Liver (tissue), 9 donors: Measurements from ENCODE around the gene SOX2. TPM values are rescaled to one million over a fixed set of nuclear protein-coding genes. Genes with fewer than 3 reads are reported as not detected.

Source experiments
- DNase-seq: peaks from one replicate; pipeline ENCODE4 v3.0.0-alpha.2; 2017; ENCODE audit warnings: low spot score
- H3K27ac ChIP-seq, 2 donors: one replicate each; pipeline ENCODE4 v1.7.0; 2013; ENCODE audit warnings: inconsistent platforms in 2 of 2, low read length in 2 of 2, control low read depth in 1 of 2, low read depth in 1 of 2, mild to moderate bottlenecking in 1 of 2
- H3K27me3 ChIP-seq, 4 donors: one replicate each; pipeline versions ENCODE4 v1.6.1 to v1.7.0; 2013; ENCODE audit warnings: low read length in 3 of 4, inconsistent platforms in 1 of 4, mild to moderate bottlenecking in 1 of 4, moderate library complexity in 1 of 4; ENCODE audit not compliant: control insufficient read depth in 4 of 4, insufficient read depth in 4 of 4
- H3K36me3 ChIP-seq, 4 donors: one replicate each; pipeline versions ENCODE4 v1.6.1 to v1.7.0; 2013; ENCODE audit warnings: low read length in 3 of 4, mild to moderate bottlenecking in 3 of 4, low read depth in 1 of 4, moderate library complexity in 1 of 4; ENCODE audit not compliant: control insufficient read depth in 4 of 4, insufficient read depth in 3 of 4
- H3K4me1 ChIP-seq, 4 donors: one replicate each; pipeline versions ENCODE4 v1.6.1 to v1.7.0; 2013; ENCODE audit warnings: low read length in 3 of 4, mild to moderate bottlenecking in 3 of 4, moderate library complexity in 1 of 4; ENCODE audit not compliant: control insufficient read depth in 4 of 4, insufficient read depth in 4 of 4
- H3K4me3 ChIP-seq, 3 donors: one replicate each; pipeline versions ENCODE4 v1.6.1 to v1.7.0; 2013; ENCODE audit warnings: low read length in 3 of 3, control low read depth in 1 of 3, low read depth in 1 of 3, mild to moderate bottlenecking in 1 of 3
- H3K9ac ChIP-seq, 2 donors: one replicate each; pipeline ENCODE4 v1.7.0; 2013; ENCODE audit warnings: low read length in 2 of 2, mild to moderate bottlenecking in 2 of 2, moderate library complexity in 2 of 2, control low read depth in 1 of 2, low read depth in 1 of 2
- H3K9me3 ChIP-seq, 4 donors: one replicate each; pipeline versions ENCODE4 v1.6.1 to v1.7.0; 2013; ENCODE audit warnings: low read length in 3 of 4; ENCODE audit not compliant: control insufficient read depth in 4 of 4
- EGR1 ChIP-seq, 2 donors: IDR thresholded peaks; 2 replicates each; pipeline ENCODE4 v1.6.1; 2016 to 2018; ENCODE audit warnings: antibody characterized with exemption in 2 of 2, low read depth in 2 of 2
- FOXA1 ChIP-seq: IDR thresholded peaks from 2 replicates; pipeline ENCODE4 v1.6.1; 2016; ENCODE audit warnings: antibody characterized with exemption
- FOXA2 ChIP-seq: IDR thresholded peaks from 2 replicates; pipeline ENCODE4 v1.6.1; 2016; ENCODE audit warnings: antibody characterized with exemption
- HNF4A ChIP-seq, 2 donors: conservative IDR thresholded peaks; 2 replicates each; pipeline ENCODE4 v1.6.1; 2016; ENCODE audit warnings: antibody characterized with exemption in 2 of 2, mild to moderate bottlenecking in 2 of 2
- NR2F2 ChIP-seq: IDR thresholded peaks from 2 replicates; pipeline ENCODE4 v1.6.1; 2016; ENCODE audit warnings: antibody characterized with exemption
- SP1 ChIP-seq: IDR thresholded peaks from 2 replicates; pipeline ENCODE4 v1.6.1; 2018; ENCODE audit warnings: antibody characterized with exemption, mild to moderate bottlenecking
- TAF1 ChIP-seq: conservative IDR thresholded peaks from 2 replicates; pipeline ENCODE4 v1.6.1; 2016; ENCODE audit warnings: antibody characterized with exemption, mild to moderate bottlenecking
- YY1 ChIP-seq: IDR thresholded peaks from 2 replicates; pipeline ENCODE4 v1.6.1; 2016; ENCODE audit warnings: antibody characterized with exemption, mild to moderate bottlenecking
- WGBS: extraction: QIAGEN DNeasy Blood & Tissue Kit; methylation state at CpG from one replicate; pipeline ENCODE4 v1.1.7; 2013; 5-methylcytosine and 5-hydroxymethylcytosine counted together
- polyA plus RNA-seq, 2 donors: library from polyadenylated mRNA; stranded (reverse) in 1 of 2; unstranded in 1 of 2; fragments of 200-250 nt in 1 of 2; fragments of >200 nt in 1 of 2; fragmentation: Nextera tagmentation in 1 of 2; extraction: Ambion mirVana in 1 of 2; gene quantifications; one replicate each; pipeline versions ENCODE4 v1.2.1 to v1.2.3, GENCODE V29; 2013 to 2015
- total RNA-seq, 2 donors: library from RNA; depleted of rRNA; stranded (reverse); fragments of >200 nt; gene quantifications; one replicate each; pipeline ENCODE4 v1.2.3, GENCODE V29; 2014
- TF ChIP-seq, protein P1 (sequence below): IDR thresholded peaks from 2 replicates; pipeline ENCODE4 v1.6.1; 2016; ENCODE audit warnings: antibody characterized with exemption
- TF ChIP-seq, protein P2 (sequence below): IDR thresholded peaks from 2 replicates; pipeline ENCODE4 v1.6.1; 2016; ENCODE audit warnings: antibody characterized with exemption, mild to moderate bottlenecking
- TF ChIP-seq, protein P3 (sequence below): IDR thresholded peaks from 2 replicates; pipeline ENCODE4 v1.6.1; 2016; ENCODE audit warnings: antibody characterized with exemption
- TF ChIP-seq, protein P4 (sequence below): IDR thresholded peaks from 2 replicates; pipeline ENCODE4 v1.6.1; 2016; ENCODE audit warnings: antibody characterized with exemption
- donor health status: healthy.
- donor health status: healthy.
- donor health status: healthy.
- donor health status: healthy.
- donor health status: healthy.

Gene SOX2
- total and polyA plus RNA-seq, 4 donors: 0.02 TPM; not detected in 3

DNA sequence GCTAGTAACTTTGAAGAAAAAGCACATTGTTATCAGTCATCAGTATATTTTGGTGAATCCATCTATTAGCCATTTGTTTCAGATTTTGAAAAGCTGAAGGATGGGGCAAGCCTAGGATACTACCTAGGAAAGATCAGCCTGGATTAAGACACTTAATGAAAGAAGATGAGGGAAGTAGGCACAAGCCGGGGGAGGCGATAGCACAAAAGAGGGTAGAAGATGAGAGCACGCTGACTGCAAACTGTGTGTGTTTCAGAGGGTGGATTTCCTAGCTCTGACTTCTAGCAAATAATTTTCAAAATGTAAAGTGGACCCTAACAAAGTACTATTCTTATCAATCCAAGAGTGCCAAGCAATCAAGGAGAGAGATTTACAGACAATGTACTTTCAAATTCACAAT lies 22.2 kb upstream of the SOX2 start:
- Histone ChIP-seq H3K36me3 (no peaks in the 10 kb centered on the region), H3K9ac (no peak overlapping the region), H3K4me3 (no peak overlapping the region), H3K27me3 (peaks cover 0 to 1% (median 0%) of the 10 kb centered on the region in 4 donors), H3K9me3 (no peaks in the 10 kb centered on the region), H3K27ac (no peak overlapping the region), H3K4me1 (no peaks in the 10 kb centered on the region)
- no peak for DNase-seq
- WGBS: 93% methylated on average over 3 of the region's 3 CpGs
- TF ChIP-seq HNF4A (conservative IDR thresholded peaks at IDR 0.05) (no peak), TAF1 (no peak), FOXA2 (no peak)
- TF ChIP-seq, protein P1, sequence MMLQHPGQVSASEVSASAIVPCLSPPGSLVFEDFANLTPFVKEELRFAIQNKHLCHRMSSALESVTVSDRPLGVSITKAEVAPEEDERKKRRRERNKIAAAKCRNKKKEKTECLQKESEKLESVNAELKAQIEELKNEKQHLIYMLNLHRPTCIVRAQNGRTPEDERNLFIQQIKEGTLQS: no peak
- TF ChIP-seq, protein P2, sequence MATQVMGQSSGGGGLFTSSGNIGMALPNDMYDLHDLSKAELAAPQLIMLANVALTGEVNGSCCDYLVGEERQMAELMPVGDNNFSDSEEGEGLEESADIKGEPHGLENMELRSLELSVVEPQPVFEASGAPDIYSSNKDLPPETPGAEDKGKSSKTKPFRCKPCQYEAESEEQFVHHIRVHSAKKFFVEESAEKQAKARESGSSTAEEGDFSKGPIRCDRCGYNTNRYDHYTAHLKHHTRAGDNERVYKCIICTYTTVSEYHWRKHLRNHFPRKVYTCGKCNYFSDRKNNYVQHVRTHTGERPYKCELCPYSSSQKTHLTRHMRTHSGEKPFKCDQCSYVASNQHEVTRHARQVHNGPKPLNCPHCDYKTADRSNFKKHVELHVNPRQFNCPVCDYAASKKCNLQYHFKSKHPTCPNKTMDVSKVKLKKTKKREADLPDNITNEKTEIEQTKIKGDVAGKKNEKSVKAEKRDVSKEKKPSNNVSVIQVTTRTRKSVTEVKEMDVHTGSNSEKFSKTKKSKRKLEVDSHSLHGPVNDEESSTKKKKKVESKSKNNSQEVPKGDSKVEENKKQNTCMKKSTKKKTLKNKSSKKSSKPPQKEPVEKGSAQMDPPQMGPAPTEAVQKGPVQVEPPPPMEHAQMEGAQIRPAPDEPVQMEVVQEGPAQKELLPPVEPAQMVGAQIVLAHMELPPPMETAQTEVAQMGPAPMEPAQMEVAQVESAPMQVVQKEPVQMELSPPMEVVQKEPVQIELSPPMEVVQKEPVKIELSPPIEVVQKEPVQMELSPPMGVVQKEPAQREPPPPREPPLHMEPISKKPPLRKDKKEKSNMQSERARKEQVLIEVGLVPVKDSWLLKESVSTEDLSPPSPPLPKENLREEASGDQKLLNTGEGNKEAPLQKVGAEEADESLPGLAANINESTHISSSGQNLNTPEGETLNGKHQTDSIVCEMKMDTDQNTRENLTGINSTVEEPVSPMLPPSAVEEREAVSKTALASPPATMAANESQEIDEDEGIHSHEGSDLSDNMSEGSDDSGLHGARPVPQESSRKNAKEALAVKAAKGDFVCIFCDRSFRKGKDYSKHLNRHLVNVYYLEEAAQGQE: no peak
- TF ChIP-seq, protein P3, sequence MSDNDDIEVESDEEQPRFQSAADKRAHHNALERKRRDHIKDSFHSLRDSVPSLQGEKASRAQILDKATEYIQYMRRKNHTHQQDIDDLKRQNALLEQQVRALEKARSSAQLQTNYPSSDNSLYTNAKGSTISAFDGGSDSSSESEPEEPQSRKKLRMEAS: no peak

DNA sequence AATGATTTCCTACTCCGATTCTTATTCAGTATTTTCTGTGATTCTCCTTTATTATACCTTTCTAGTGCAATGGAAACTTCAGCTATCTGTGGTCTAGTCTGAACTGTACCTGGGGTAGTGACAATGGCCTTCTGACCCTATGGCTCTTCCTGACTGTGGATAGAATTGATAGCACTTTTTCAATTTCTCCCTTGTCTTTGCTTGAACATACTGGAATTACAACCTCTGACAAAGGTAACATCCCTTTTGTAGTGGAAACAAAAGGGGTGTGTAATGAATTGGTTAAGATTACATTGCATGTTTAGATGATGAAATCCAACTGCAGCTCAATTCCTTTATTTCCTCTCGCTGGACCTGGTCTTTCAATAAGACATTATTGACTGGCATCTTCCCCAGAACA lies 21.0 kb upstream of the SOX2 start:
- Histone ChIP-seq H3K4me1 (peaks cover 4 to 8% (median 6%) of the 10 kb centered on the region in 4 donors), H3K9me3 (no peaks in the 10 kb centered on the region), H3K27me3 (peaks cover 0 to 2% (median 0%) of the 10 kb centered on the region in 4 donors), H3K36me3 (no peaks in the 10 kb centered on the region), H3K27ac (no peak overlapping the region), H3K9ac (no peak overlapping the region), H3K4me3 (no peak overlapping the region)
- WGBS: 84% methylated on average over 2 of the region's 2 CpGs
- TF ChIP-seq FOXA1 (no peak), SP1 (no peak), EGR1 (IDR thresholded peaks at IDR 0.05; ENCODE audit: low read depth in 2 of 2) (no peak), FOXA2 (no peak), YY1 (no peak), NR2F2 (no peak), HNF4A (conservative IDR thresholded peaks at IDR 0.05) (no peak)
- TF ChIP-seq, protein P2: no peak
- TF ChIP-seq, protein P4, sequence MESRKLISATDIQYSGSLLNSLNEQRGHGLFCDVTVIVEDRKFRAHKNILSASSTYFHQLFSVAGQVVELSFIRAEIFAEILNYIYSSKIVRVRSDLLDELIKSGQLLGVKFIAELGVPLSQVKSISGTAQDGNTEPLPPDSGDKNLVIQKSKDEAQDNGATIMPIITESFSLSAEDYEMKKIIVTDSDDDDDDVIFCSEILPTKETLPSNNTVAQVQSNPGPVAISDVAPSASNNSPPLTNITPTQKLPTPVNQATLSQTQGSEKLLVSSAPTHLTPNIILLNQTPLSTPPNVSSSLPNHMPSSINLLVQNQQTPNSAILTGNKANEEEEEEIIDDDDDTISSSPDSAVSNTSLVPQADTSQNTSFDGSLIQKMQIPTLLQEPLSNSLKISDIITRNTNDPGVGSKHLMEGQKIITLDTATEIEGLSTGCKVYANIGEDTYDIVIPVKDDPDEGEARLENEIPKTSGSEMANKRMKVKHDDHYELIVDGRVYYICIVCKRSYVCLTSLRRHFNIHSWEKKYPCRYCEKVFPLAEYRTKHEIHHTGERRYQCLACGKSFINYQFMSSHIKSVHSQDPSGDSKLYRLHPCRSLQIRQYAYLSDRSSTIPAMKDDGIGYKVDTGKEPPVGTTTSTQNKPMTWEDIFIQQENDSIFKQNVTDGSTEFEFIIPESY: no peak
- TF ChIP-seq, protein P1: no peak
- DNase-seq: no peak
